Fibroblast of villous mesenchyme (primary cell): ENCODE results near the gene KMT5C. TPM values are rescaled to one million over a fixed set of nuclear protein-coding genes. Genes with fewer than 3 reads are reported as not detected.

Source experiments
- DNase-seq: peaks from one replicate; pipeline ENCODE4 v3.0.0-alpha.2; 2010; ENCODE audit warnings: low read depth
- H3K4me3 ChIP-seq: 2 replicates; pipeline ENCODE4 v1.5.1; 2011; ENCODE audit warnings: low read depth, mild to moderate bottlenecking, low read length
- CTCF ChIP-seq: IDR thresholded peaks from 2 replicates; pipeline ENCODE4 v1.5.1; 2012; ENCODE audit warnings: low read depth, mild to moderate bottlenecking, low read length; ENCODE audit not compliant: insufficient read depth
- total RNA-seq: library from RNA; depleted of rRNA; stranded (reverse); fragments of >200 nt; gene quantifications from 2 replicates; pipeline ENCODE4 v1.2.3, GENCODE V29; 2012

The KMT5C gene
- total RNA-seq, 1 donor: 6.9 TPM

- H3K4me3 ChIP-seq: peak overlapping the region; percentile 59
- peak; percentile 47 for DNase-seq
- no peak for TF ChIP-seq CTCF
Measured at GRCh38 chr19:55353803-55354697, 14.4 kb downstream of the KMT5C start.

- DNase-seq: no peak
- no peak for TF ChIP-seq CTCF
- peak within 1 kb of the TSS; percentile 59 for H3K4me3 ChIP-seq
Measured at GRCh38 chr19:55354698-55355212, 15.1 kb downstream of the KMT5C start, which contains the start of gene COX6B2. TSS of gene COX6B2 (minus strand) at chr19:55354719. CDS start at chr19:55354521, 198 bp downstream.

DNA sequence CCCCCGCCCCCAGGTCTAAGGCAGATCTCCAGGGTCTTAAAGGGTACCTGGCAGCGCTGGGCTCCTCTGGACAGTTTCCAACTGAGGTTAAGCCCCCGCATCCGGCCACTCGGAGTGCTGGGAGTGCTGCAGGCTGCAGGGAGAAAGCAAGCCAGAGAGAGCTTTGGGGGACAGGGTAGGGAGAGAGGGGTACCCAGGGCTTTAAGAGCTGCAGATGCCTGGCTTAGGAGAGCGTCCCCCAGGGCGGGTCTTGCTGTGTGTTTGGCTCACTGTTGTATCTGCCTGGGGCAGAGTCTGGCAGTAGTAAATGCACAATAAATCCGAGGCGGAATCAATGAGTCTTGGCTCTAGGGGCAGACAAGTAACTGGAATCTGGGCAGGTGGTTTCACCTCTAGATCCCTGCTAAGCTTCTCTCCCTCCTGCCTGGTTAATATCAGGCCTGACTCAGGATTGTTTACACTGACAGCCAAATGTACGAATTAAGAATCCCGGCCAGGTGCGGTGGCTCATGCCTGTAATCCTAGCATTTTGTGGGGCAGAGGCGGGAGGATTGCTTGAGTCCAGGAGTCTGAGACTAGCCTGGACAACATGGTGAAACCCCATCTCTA, 15.6 kb downstream of the KMT5C start:
- no peak for TF ChIP-seq CTCF
- peak; percentile 24 for DNase-seq
- no peak overlapping the region for H3K4me3 ChIP-seq

GRCh38 chr19:55358493-55358892, 18.8 kb downstream of the KMT5C start:
- no peak overlapping the region for H3K4me3 ChIP-seq
- no peak for TF ChIP-seq CTCF
- DNase-seq: no peak

- no peak for TF ChIP-seq CTCF
- DNase-seq: no peak
- no peak overlapping the region for H3K4me3 ChIP-seq
Measured at GRCh38 chr19:55358943-55359908, 19.6 kb downstream of the KMT5C start.

DNA sequence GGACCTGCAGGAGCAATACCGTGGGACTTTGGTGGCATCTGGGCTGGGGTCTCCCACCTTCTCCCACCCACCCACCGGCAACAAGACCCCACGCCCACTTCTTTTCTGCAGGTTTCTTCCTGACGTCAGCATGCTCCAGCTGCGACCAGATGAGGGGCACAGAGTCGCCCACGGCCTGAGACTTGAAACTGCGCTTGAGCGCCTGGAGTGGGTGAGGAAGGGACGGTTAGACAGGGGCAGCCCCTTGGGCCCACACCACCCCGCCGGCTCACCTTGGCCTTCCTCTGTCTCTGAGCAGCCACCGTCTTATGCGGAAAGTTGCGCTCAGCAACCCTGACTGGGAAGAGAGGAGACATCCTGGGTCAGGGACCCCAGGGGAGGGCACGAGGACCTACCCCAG, 21.2 kb downstream of the KMT5C start:
- no peak for TF ChIP-seq CTCF
- H3K4me3 ChIP-seq: no peak overlapping the region
- DNase-seq: no peak
